ENCODE results near the gene CDC42BPA.

DNA sequence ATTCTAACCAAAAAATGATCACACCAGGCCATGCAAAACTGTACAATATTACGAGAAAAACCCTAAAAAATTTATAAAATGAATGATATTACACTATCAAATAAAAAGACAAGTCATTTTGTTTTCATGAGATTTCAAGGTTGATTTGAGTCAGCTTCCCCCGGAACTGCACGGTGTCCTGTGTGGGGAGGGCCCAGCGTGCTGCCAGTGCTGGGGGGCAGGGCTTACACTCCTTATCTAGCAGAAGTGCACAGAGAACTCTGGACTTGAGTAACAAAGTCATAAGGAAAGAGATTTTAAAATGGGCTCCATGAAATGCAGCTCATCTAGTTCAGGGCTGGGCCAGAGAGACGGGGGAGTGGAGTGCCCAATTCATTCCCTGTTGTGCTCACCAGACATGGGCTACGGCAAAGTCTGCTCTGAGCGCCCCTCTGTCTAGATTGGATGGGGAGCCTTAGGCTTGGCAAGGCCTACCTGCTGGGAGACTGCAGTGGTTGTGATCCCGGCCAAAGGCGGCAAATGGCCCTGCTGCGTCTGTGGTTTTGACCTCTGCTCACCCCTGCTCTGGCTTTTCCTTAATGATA is 328.1 kb downstream of the CDC42BPA start:
- TF ChIP-seq EP300 (conservative IDR thresholded peaks at IDR 0.05; ENCODE audit: poor library complexity, severe bottlenecking) (no peak), CTCF (IDR thresholded peaks at IDR 0.05; ENCODE audit: poor library complexity, severe bottlenecking) (no peak), SMC3 (conservative IDR thresholded peaks at IDR 0.05; ENCODE audit: poor library complexity) (no peak), EZH2 (IDR thresholded peaks at IDR 0.05; ENCODE audit: borderline replicate concordance, insufficient read depth, low read length, poor library complexity, severe bottlenecking) (no peak), POLR2AphosphoS5 (IDR thresholded peaks at IDR 0.05) (no peak), RAD21 (conservative IDR thresholded peaks at IDR 0.05) (no peak)
- TF ChIP-seq, protein P1, sequence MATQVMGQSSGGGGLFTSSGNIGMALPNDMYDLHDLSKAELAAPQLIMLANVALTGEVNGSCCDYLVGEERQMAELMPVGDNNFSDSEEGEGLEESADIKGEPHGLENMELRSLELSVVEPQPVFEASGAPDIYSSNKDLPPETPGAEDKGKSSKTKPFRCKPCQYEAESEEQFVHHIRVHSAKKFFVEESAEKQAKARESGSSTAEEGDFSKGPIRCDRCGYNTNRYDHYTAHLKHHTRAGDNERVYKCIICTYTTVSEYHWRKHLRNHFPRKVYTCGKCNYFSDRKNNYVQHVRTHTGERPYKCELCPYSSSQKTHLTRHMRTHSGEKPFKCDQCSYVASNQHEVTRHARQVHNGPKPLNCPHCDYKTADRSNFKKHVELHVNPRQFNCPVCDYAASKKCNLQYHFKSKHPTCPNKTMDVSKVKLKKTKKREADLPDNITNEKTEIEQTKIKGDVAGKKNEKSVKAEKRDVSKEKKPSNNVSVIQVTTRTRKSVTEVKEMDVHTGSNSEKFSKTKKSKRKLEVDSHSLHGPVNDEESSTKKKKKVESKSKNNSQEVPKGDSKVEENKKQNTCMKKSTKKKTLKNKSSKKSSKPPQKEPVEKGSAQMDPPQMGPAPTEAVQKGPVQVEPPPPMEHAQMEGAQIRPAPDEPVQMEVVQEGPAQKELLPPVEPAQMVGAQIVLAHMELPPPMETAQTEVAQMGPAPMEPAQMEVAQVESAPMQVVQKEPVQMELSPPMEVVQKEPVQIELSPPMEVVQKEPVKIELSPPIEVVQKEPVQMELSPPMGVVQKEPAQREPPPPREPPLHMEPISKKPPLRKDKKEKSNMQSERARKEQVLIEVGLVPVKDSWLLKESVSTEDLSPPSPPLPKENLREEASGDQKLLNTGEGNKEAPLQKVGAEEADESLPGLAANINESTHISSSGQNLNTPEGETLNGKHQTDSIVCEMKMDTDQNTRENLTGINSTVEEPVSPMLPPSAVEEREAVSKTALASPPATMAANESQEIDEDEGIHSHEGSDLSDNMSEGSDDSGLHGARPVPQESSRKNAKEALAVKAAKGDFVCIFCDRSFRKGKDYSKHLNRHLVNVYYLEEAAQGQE (IDR thresholded peaks at IDR 0.05; ENCODE audit: borderline replicate concordance), result no peak
